Activated CD8-positive, alpha-beta T cell treated with anti-CD3 and anti-CD28 coated beads for 36 hours (primary cell): ENCODE measurements around the gene MBD5. TPM values are rescaled to one million over a fixed set of nuclear protein-coding genes. Genes with fewer than 3 reads are reported as not detected.

Experiments used
- ATAC-seq: fragments of 200-7000 bp; cut with Tn5 transposase; one replicate; pipeline ENCODE4 v1.10.0; 2021; ENCODE audit warnings: mild to moderate bottlenecking, moderate library complexity
- CTCF ChIA-PET: fragments of 350-600 bp; sonication (Branson Sonifier 250); formaldehyde crosslinking; loops from one replicate; lab custom pipeline; 2021; ENCODE audit warnings: antibody characterized with exemption; lab: Charles Lee
- POLR2A ChIA-PET: fragments of 350-600 bp; sonication (Branson Sonifier 250); formaldehyde crosslinking; loops from one replicate; lab custom pipeline; 2021; ENCODE audit warnings: antibody characterized with exemption; lab: Charles Lee
- DNase-seq: peaks from one replicate; pipeline ENCODE4 v3.0.0-alpha.2; 2020
- H3K27ac Mint-ChIP-seq: one replicate; pipeline ENCODE4 v1.8.0; 2021; ENCODE audit warnings: mild to moderate bottlenecking, mixed read lengths
- H3K27me3 Mint-ChIP-seq: one replicate; pipeline ENCODE4 v1.8.0; 2021; ENCODE audit warnings: mixed read lengths
- H3K36me3 Mint-ChIP-seq: one replicate; pipeline ENCODE4 v1.8.0; 2021; ENCODE audit warnings: low read depth, mixed read lengths
- H3K4me1 Mint-ChIP-seq: one replicate; pipeline ENCODE4 v1.8.0; 2021; ENCODE audit warnings: low read depth, mixed read lengths
- H3K4me3 Mint-ChIP-seq: one replicate; pipeline ENCODE4 v1.8.0; 2021; ENCODE audit warnings: mild to moderate bottlenecking, moderate library complexity, mixed read lengths
- H3K9me3 Mint-ChIP-seq: one replicate; pipeline ENCODE4 v1.8.0; 2021; ENCODE audit warnings: mixed read lengths
- CTCF ChIP-seq: fragments of 200-600 bp; IDR thresholded peaks from one replicate; pipeline ENCODE4 v1.8.0; 2022; ENCODE audit warnings: antibody characterized with exemption, mild to moderate bottlenecking
- intact Hi-C: fragments of 100-400 bp; cut with micrococcal nuclease; formaldehyde crosslinking; loops from one replicate; pipeline ENCODE4 v1.10.0; 2022
- total RNA-seq, 2 experiments: library from RNA; stranded (reverse); gene quantifications; one replicate each; pipeline ENCODE4 v1.2.3, GENCODE V29; 2021

Gene MBD5
- total RNA-seq, 2 experiments from 2014 or later, result 16.6 to 17.9 TPM

GRCh38 chr2:148534416-148535204 lies 513.7 kb downstream of the MBD5 start:
- Mint-ChIP-seq H3K36me3 (no peaks in the 10 kb centered on the region), H3K4me3 (no peak overlapping the region), H3K27me3 (no peaks in the 10 kb centered on the region), H3K9me3 (no peaks in the 10 kb centered on the region), H3K4me1 (peaks cover 31% of the 10 kb centered on the region), H3K27ac (no peak overlapping the region)
- CTCF ChIA-PET, result interaction anchor here (1.6 to 2.1 kb wide), 2 partner anchors 12 to 25 kb away, joined by 4 to 9 read pairs; no protein-coding TSS in a partner anchor
- TF ChIP-seq CTCF, result no peak
- intact Hi-C loops, result no loop called here
- no peak for DNase-seq
- POLR2A ChIA-PET, result interaction anchor here (1.1 to 2.0 kb wide), 2 partner anchors 8 to 12 kb away, joined by 3 to 6 read pairs; no protein-coding TSS in a partner anchor
- no peak for ATAC-seq

GRCh38 chr2:148538375-148538774 lies 517.5 kb downstream of the MBD5 start:
- intact Hi-C loops, result no loop called here
- Mint-ChIP-seq H3K4me3 (no peak overlapping the region), H3K4me1 (peaks cover 38% of the 10 kb centered on the region), H3K27ac (no peak overlapping the region), H3K36me3 (no peaks in the 10 kb centered on the region), H3K9me3 (no peaks in the 10 kb centered on the region), H3K27me3 (no peaks in the 10 kb centered on the region)
- POLR2A ChIA-PET, result interaction anchor here (1.0 to 2.6 kb wide), 5 partner anchors 10 to 30 kb away, joined by 3 to 15 read pairs (median 3); no protein-coding TSS in a partner anchor
- ATAC-seq (peak; percentile 54), DNase-seq (peak; percentile 37)
- CTCF ChIA-PET, result interaction anchor here (0.9 to 1.5 kb wide), 5 partner anchors 9 to 107 kb away, joined by 3 to 6 read pairs (median 5); no protein-coding TSS in a partner anchor
- no peak for TF ChIP-seq CTCF

DNA sequence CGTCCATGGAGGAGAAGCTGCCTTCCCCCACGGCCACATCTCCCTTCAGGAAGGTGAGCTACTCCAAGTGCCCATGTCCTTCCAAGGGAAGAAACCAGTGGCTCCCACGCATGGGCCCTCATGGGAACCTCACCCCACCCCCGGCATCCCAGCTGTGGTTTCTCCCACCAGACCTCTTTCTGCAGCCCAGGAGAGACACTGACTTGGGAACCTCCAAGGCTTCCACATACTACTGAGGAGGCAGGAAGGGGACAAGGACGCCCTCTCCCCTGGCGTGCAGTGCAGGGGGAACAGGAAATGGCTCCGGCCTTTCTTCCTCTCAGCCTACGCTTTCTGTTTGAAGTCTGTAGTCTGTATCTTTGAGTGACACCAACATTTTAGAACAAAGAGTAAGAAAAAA lies 519.1 kb downstream of the MBD5 start:
- no peaks in the 10 kb centered on the region for H3K36me3 Mint-ChIP-seq
- POLR2A ChIA-PET, result interaction anchor here (0.6 to 2.6 kb wide), 5 partner anchors 9 to 310 kb away, joined by 3 to 11 read pairs (median 3); no protein-coding TSS in a partner anchor

DNA sequence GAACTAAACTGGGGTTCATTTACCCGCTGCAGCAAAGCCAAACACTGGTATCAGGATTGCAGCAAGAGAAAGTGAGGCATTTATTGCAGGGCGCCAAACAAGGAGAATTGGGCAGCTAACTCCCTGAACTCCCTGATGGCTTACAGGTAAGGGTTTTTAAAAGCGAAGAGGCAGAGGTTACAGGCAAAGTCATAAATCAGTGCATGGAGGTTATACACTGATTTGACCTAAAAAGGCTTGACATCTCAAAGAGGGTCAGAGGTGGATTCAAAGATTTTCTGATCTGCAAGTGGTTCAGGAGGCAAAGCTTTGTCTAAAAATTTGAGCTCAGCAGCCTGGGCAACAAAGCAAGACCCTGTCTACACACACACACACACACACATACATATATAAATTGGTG lies 520.9 kb downstream of the MBD5 start:
- no peaks in the 10 kb centered on the region for H3K9me3 Mint-ChIP-seq
- no peak overlapping the region for H3K4me3 Mint-ChIP-seq
- no peak overlapping the region for H3K27ac Mint-ChIP-seq
- no peak for ATAC-seq
- no peaks in the 10 kb centered on the region for H3K36me3 Mint-ChIP-seq
- peaks cover 54% of the 10 kb centered on the region for H3K4me1 Mint-ChIP-seq
- no peaks in the 10 kb centered on the region for H3K27me3 Mint-ChIP-seq
- no peak for TF ChIP-seq CTCF
- intact Hi-C loops, result no loop called here
- POLR2A ChIA-PET, result interaction anchor here (1.0 to 2.6 kb wide), 2 partner anchors 11 to 13 kb away, joined by 3 to 11 read pairs; no protein-coding TSS in a partner anchor
- DNase-seq, result no peak
- CTCF ChIA-PET, result interaction anchor here (2.9 kb wide), 1 partner anchor 13 kb away, joined by 9 read pairs; no protein-coding TSS in a partner anchor

More for the DNA sequence above, 519.1 kb downstream of the MBD5 start:
- peak; percentile 58 for DNase-seq
- intact Hi-C loops, result no loop called here
- Mint-ChIP-seq H3K27ac (peak overlapping the region; percentile 84), H3K27me3 (no peaks in the 10 kb centered on the region), H3K9me3 (no peaks in the 10 kb centered on the region), H3K4me1 (peaks cover 38% of the 10 kb centered on the region), H3K4me3 (peak overlapping the region; percentile 25)
- ATAC-seq, result peak; percentile 87
- TF ChIP-seq CTCF, result no peak
- CTCF ChIA-PET, result interaction anchor here (1.2 to 1.5 kb wide), 3 partner anchors 12 to 16 kb away, joined by 4 to 6 read pairs (median 4); no protein-coding TSS in a partner anchor
